A673 (cell line): ENCODE results near the gene THOC2.

Experiments used
- CTCF ChIP-seq: fragments of 300-800, 200-600 bp; sonication (generic); conservative IDR thresholded peaks from 2 replicates; pipeline ENCODE4 v1.5.1; 2017; ENCODE audit warnings: low read depth, mild to moderate bottlenecking, antibody characterized with exemption, low read length, moderate library complexity, mixed read lengths
- EZH2 ChIP-seq: fragments of 200-600 bp; sonication (generic); IDR thresholded peaks from 2 replicates; pipeline ENCODE4 v1.6.1; 2017; ENCODE audit warnings: borderline replicate concordance, low read depth, mild to moderate bottlenecking, mixed read lengths, antibody characterized with exemption, low read length; ENCODE audit not compliant: poor library complexity, severe bottlenecking

GRCh38 chrX:123691776-123692175 is 41.1 kb downstream of the THOC2 start:
- TF ChIP-seq CTCF = no peak
- no peak for TF ChIP-seq EZH2
